Stimulated activated naive CD4-positive, alpha-beta T cell (primary cell): ENCODE measurements around the gene OLFM1.
"Not testable (repeated sequence)": the region's sequence is repeated elsewhere in the genome, so short reads cannot be mapped to it uniquely, and the experiment has no call there.

Experiments
- DNase-seq, 6 experiments: peaks; one replicate each; lab custom pipeline; 2025; lab: John Stamatoyannopoulos, UW

The OLFM1 gene

GRCh38 chr9:135134268-135135022 is 47.0 kb downstream of the OLFM1 start:
- DNase-seq = no peak

- DNase-seq = no peak
Measured at GRCh38 chr9:135135171-135135928, 47.9 kb downstream of the OLFM1 start.

- no peak for DNase-seq
Measured at GRCh38 chr9:135135929-135136315, 48.5 kb downstream of the OLFM1 start.

- DNase-seq = no peak
Measured at GRCh38 chr9:135136481-135136880, 49.0 kb downstream of the OLFM1 start.

GRCh38 chr9:135136991-135137832 is 49.7 kb downstream of the OLFM1 start:
- DNase-seq = no peak

- DNase-seq = no peak
Measured at GRCh38 chr9:135138078-135138855, 50.8 kb downstream of the OLFM1 start.

- DNase-seq = no peak
Measured at GRCh38 chr9:135139366-135139959, 52.0 kb downstream of the OLFM1 start.

- no peak for DNase-seq
Measured at GRCh38 chr9:135141183-135141774, 53.8 kb downstream of the OLFM1 start.

- no peak for DNase-seq
Measured at GRCh38 chr9:135144581-135145170, 57.2 kb downstream of the OLFM1 start.

GRCh38 chr9:135145312-135145711 is 57.8 kb downstream of the OLFM1 start:
- no peak for DNase-seq

GRCh38 chr9:135146241-135146640 is 58.8 kb downstream of the OLFM1 start:
- DNase-seq = no peak

GRCh38 chr9:135146766-135147473 is 59.5 kb downstream of the OLFM1 start:
- no peak for DNase-seq

- DNase-seq = no peak
Measured at GRCh38 chr9:135147474-135147805, 60.0 kb downstream of the OLFM1 start.

GRCh38 chr9:135147938-135148337 is 60.5 kb downstream of the OLFM1 start:
- DNase-seq = no peak

GRCh38 chr9:135148386-135148785 is 60.9 kb downstream of the OLFM1 start:
- DNase-seq = no peak

GRCh38 chr9:135149901-135150300 is 62.4 kb downstream of the OLFM1 start:
- not testable (repeated sequence) for DNase-seq

- DNase-seq = no peak
Measured at GRCh38 chr9:135150981-135151380, 63.5 kb downstream of the OLFM1 start.

GRCh38 chr9:135151757-135152613 is 64.5 kb downstream of the OLFM1 start:
- no peak for DNase-seq
